ENCODE results near the gene RCL1. TPM values are rescaled to one million over a fixed set of nuclear protein-coding genes. Genes with fewer than 3 reads are reported as not detected.
A peak's percentile ranks its signal among the peaks of the same experiment; 100 is the strongest.
"Not testable (repeated sequence)": the region's sequence is repeated elsewhere in the genome, so short reads cannot be mapped to it uniquely, and the experiment has no call there.

Gene RCL1
- total RNA-seq, 1 experiment from 2014 or later: 27.0 TPM

DNA sequence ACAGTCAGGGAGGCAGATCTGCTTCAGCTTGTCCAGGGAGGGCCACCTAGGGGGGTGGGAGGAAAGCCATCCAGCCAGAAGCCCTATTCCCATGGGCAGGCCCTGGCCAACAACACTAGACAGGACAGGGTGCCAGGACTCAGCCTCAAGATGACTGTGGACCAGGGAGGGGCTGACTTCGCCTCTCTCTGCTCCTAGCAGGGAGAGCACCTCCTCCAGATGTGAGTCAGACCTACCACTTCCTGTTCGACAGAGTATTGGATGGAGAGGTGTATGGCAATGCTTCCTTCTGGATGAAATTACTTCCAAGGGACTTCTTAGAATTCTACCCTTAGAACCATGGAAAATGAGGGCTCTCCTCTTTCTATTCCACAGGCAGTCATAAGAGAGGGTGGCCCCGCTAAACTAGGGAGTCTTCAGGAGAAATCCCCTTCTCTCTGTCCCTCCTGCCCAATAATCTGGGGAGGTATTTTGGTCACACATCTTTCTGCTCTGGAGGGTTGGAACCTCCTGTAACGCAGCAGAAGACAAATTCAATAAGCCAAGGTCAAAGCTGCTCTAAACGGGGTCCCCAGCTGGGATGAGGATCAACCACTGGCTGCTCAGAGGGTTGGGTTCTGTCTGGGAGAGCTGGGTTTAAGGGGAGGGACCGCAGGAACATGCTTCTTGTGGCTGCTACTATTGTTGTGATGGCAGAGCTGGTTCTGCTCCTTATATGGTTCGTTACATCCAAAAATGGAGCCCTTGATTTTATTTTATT, 23.2 kb upstream of the RCL1 start:
- H3K27me3 ChIP-seq: no peaks in the 10 kb centered on the region
- no peaks in the 10 kb centered on the region for H3K9me3 ChIP-seq (replicated peaks)
- DNase-seq: no peak
- H3K4me3 ChIP-seq: no peak overlapping the region
- H3K27ac ChIP-seq: no peak overlapping the region
- H3K4me1 ChIP-seq: no peaks in the 10 kb centered on the region
- H3K36me3 ChIP-seq: no peaks in the 10 kb centered on the region

DNA sequence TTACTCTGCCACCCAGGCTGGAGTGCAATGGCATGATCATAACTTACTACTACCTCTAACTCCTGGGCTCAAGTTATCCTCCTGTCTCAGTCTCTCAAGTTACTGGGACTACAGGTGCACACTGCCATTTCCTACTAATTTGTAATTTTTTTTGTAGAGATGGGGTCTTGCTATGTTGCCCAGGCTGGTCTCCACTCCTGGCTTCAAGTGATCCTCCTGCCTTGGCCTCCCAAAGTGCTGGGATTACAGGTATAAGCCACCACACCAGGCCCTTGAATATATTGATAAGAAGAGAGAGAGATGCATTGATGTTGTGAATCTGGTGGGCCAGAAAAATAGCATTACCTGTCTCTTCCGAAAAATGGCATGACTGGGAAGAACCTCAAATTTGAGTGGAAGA, 21.0 kb upstream of the RCL1 start:
- no peaks in the 10 kb centered on the region for H3K9me3 ChIP-seq (replicated peaks)
- H3K4me3 ChIP-seq: no peak overlapping the region
- no peaks in the 10 kb centered on the region for H3K4me1 ChIP-seq
- H3K36me3 ChIP-seq: no peaks in the 10 kb centered on the region
- DNase-seq: no peak
- H3K27me3 ChIP-seq: no peaks in the 10 kb centered on the region
- no peak overlapping the region for H3K27ac ChIP-seq

DNA sequence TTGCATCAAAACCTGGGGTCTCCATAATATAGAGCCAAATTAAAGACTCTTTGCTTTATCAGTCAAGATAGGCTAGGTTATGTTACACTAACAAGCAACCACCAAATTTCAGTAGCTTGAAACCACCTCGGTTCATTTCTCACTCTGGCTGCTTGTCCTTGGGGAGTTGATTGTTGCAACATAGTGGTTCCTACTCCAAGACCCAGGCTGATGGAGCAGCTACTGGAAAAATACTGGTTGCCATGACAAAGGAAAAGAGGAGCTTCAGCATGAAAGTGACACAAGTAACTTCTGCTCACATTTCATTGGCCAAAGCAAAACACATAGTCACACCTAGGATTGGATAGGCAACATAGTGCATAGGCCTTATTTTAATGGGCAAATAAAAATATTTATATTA, 18.5 kb upstream of the RCL1 start:
- H3K4me1 ChIP-seq: no peaks in the 10 kb centered on the region
- no peak for DNase-seq
- no peaks in the 10 kb centered on the region for H3K36me3 ChIP-seq
- H3K27ac ChIP-seq: no peak overlapping the region
- H3K27me3 ChIP-seq: no peaks in the 10 kb centered on the region
- H3K4me3 ChIP-seq: no peak overlapping the region
- H3K9me3 ChIP-seq (replicated peaks): no peaks in the 10 kb centered on the region

DNA sequence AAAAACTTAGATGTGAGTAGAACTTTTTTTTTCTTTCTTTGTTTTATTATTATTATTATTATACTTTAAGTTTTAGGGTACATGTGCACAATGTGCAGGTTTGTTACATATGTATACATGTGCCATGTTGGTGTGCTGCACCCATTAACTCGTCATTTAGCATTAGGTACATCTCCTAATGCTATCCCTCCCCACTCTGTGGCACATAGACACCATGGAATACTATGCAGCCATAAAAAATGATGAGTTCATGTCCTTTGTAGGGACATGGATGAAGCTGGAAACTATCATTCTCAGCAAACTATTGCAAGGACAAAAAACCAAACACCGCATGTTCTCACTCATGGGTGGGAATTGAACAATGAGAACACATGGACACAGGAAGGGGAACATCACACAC, 17.8 kb upstream of the RCL1 start:
- not testable (repeated sequence) for H3K4me3 ChIP-seq; H3K9me3 ChIP-seq (replicated peaks); H3K36me3 ChIP-seq; H3K27ac ChIP-seq; H3K27me3 ChIP-seq; DNase-seq; H3K4me1 ChIP-seq

DNA sequence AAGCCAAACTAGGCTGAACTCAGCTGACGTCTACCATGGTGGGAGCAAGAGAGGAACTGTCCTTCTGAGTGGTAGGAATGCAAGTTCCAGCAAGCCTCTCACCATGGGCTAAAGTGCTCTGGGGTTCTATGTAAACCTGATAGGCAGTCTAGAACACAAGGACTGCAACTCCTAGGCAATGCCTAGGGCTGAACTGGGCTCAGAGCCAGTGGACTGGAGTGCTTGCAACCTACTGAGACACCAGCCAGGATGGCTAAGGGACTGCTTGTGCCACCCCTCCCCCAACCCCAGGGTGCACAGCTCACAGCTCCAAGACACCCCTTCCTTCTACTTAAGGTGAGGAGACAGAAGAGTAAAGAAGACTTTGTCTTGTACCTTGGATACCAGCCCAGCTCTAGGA, 12.1 kb upstream of the RCL1 start:
- Histone ChIP-seq H3K4me1 (no peaks in the 10 kb centered on the region), H3K4me3 (no peak overlapping the region), H3K27ac (no peak overlapping the region), H3K27me3 (no peaks in the 10 kb centered on the region), H3K9me3 (replicated peaks) (no peaks in the 10 kb centered on the region), H3K36me3 (no peaks in the 10 kb centered on the region)
- no peak for DNase-seq

DNA sequence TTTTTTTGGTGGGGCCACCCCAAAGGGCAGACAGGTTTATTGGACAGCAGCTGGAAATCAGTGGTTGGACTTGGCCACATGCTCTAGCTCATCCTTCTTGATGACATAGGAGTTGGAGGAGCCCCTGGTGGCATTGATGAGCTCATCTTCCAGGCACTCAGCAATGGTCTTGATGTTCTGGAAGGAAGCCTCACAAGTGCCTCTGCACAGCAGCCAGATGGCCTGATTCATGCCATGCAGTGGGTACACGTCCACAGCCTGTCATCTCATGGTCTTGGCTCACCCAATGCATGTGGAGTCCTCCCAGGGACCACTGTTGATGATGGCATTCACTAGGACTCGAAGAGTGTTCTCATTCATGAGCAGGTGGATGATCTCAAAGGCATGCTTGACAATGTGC, 11.3 kb upstream of the RCL1 start:
- no peaks in the 10 kb centered on the region for H3K4me1 ChIP-seq
- H3K9me3 ChIP-seq (replicated peaks): no peaks in the 10 kb centered on the region
- H3K36me3 ChIP-seq: no peaks in the 10 kb centered on the region
- H3K27me3 ChIP-seq: no peaks in the 10 kb centered on the region
- no peak for DNase-seq
- no peak overlapping the region for H3K4me3 ChIP-seq
- H3K27ac ChIP-seq: no peak overlapping the region

DNA sequence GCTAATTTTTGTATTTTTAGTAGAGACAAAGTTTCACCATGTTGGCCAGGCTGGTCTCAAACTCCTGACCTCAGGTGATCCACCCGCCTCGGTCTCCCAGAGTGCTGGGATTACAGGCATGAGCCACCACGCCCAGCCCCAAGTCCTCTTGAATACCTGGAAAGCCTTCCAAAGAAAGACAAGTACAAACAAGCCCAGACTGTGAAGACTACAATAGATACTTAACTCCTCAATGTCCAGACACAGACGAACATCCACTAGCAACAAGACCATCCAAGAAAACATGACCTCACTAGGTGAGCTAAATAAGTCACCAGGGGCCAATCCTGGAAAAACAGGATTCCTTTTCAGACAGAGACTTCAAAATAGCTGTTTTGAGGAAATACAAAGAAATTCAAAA, 9.6 kb upstream of the RCL1 start:
- H3K4me3 ChIP-seq; H3K36me3 ChIP-seq; H3K4me1 ChIP-seq; H3K27ac ChIP-seq; H3K27me3 ChIP-seq; DNase-seq; H3K9me3 ChIP-seq (replicated peaks): not testable (repeated sequence)

DNA sequence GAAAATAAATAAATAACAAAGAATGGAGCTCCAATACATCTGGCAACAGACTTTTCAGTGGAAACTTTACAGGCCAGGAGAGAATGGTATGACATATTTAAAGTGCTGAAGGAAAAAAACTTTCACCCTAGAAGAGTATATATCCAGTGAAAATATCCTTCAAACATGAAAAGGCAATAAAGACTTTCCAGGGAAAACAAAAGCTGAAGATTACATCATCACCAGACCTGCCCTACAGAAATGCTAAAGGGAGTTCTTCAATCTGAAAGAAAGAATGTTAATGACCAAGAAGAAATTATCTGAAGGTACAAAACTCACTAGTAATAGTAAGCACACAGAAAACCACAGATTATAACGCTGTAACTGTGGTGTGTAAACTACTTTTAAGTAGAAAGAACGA, 8.3 kb upstream of the RCL1 start:
- no peak for DNase-seq
- Histone ChIP-seq H3K27ac (no peak overlapping the region), H3K4me3 (no peak overlapping the region)

DNA sequence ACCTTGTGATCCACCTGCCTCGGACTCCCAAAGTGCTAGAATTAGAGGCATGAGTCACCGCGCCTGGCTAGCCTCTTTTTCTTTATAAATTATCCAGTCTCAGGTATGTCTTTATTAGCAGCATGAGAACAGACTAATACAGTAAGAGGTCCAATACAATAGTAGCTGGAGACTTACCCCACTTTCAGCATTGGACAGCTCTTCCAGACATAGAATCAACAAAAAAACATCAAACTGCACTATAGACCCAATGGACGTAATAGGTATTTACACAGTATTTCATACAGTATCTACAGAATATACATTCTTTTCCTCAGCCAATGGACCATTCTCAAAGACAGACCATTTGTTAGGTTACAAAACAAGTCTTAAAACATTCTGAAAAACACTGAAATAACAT, 6.1 kb upstream of the RCL1 start:
- Histone ChIP-seq H3K27ac (no peak overlapping the region), H3K4me3 (no peak overlapping the region), H3K27me3 (no peaks in the 10 kb centered on the region), H3K4me1 (no peaks in the 10 kb centered on the region), H3K36me3 (no peaks in the 10 kb centered on the region), H3K9me3 (replicated peaks) (no peaks in the 10 kb centered on the region)
- no peak for DNase-seq

More for the DNA sequence above, 8.3 kb upstream of the RCL1 start:
- Histone ChIP-seq H3K4me1 (no peaks in the 10 kb centered on the region), H3K27me3 (no peaks in the 10 kb centered on the region), H3K36me3 (no peaks in the 10 kb centered on the region), H3K9me3 (replicated peaks) (no peaks in the 10 kb centered on the region)

DNA sequence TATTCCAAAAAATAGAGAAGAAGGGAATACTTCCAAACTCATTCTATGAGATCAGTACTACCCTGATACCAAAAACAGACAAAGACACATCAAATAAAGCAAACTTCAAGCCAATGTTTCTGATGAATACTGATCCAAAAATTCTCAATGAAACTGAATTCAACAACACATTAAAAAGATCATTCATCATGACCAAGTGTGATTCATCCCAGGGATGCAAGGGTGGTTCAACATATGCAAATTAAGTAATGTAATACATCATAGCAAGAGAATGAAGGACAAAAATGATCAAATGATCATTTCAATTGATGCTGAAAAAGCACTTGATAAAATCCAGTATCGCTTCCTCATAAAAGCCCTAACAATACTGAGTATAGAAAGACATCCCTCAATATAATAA, 4.9 kb upstream of the RCL1 start:
- Histone ChIP-seq H3K9me3 (replicated peaks) (no peaks in the 10 kb centered on the region), H3K4me3 (no peak overlapping the region), H3K4me1 (no peaks in the 10 kb centered on the region), H3K27me3 (no peaks in the 10 kb centered on the region), H3K36me3 (no peaks in the 10 kb centered on the region), H3K27ac (no peak overlapping the region)
- DNase-seq: no peak

DNA sequence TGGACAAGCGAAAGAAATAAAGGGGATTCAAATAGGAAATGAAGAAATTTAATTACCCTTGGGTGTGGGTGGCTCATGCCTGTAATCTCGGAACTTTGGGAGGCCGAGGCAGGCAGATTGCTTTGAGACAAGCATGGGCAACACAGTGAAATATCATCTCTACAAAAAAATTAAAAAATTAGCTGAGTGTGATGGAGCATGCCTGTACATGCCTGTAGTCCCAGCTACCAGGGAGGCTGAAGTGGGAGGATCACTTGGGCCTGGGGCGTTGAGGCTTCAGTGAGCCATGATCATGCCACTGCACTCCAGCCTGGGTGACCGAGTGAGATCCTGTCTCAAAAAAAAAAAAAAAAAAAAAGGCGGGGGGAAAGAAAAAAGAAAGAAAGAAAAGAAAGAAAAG, 4.0 kb upstream of the RCL1 start:
- DNase-seq: no peak
- Histone ChIP-seq H3K9me3 (replicated peaks) (no peaks in the 10 kb centered on the region), H3K36me3 (no peaks in the 10 kb centered on the region), H3K27ac (no peak overlapping the region), H3K4me1 (no peaks in the 10 kb centered on the region), H3K27me3 (no peaks in the 10 kb centered on the region), H3K4me3 (no peak overlapping the region)

DNA sequence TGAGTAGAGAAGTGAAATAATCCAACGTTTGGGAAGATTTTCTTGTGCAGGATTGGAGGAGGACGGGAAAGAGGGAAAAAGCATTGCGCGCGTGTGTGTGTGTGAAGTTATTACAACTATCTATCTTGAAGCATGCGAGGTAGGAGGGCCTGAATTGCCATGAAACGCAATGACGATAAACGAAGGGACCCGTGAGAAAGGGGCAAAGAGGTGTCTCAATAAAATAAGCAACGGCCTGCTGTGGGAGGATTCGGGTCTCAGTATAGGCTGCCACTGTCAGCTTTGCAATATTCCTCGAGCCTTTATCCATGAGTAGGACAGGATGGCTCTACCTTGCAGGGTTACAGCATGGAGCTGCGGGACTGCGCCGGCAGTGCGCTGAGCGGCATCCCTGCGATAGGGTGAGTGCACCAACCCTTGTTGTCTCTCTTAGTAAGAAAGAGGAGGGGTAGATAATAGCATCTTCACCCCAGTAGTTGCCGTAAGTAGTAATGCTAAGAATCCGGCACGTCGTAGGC, 631 bp upstream of the RCL1 start:
- Histone ChIP-seq H3K4me3 (peak overlapping the region; percentile 91), H3K36me3 (no peaks in the 10 kb centered on the region), H3K9me3 (replicated peaks) (no peaks in the 10 kb centered on the region), H3K27me3 (no peaks in the 10 kb centered on the region), H3K4me1 (no peaks in the 10 kb centered on the region), H3K27ac (peak overlapping the region; percentile 39)
- peak in 1 of 2 experiments; percentile 7 for DNase-seq

DNA sequence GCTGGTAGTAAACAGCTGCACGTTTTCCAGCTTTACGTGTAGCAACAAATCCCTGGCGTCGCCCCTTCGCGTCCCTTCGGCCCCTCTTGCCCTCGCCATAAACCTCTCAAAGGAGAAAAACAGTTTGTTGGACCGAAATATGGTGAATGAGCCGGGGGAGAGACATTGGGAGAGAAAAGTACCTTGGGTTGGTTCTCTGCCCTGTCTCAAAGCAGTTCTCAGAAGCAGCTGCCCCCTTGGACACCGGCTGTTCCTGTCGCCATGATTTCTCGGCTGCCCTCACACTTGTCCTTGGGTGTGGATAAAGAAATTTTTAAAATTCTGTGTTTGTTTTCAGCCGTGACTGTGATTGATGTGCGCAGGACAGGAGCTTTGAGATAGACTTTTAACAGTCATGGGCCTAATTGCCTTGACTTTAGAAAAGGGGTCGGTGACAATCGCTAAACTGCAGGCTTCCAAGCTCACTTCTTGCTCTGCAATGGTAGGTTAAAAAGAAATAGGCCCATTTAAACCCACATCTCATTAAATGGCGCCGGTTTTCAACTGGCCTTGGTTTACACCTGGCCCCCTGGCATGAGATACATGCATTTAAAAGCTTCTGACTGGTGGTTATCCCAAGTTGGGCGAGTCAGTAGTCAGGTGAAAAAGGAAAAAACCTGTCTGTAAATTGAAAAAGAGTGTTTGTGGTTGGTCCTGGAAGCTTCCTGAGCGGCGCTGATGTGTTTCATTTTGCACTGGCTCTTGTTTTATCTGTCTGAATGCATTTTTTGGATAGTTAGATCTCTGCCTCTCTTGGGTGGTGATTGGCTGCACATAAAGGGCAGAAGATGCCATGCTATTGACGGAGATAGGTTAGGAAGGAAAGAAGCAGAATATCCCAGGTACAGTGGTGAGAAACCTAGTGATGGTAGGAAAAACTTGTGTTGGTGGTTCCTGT, 983 bp downstream of the RCL1 start:
- DNase-seq: no peak
- Histone ChIP-seq H3K36me3 (no peaks in the 10 kb centered on the region), H3K27ac (peak overlapping the region; percentile 86), H3K9me3 (replicated peaks) (no peaks in the 10 kb centered on the region), H3K4me1 (no peaks in the 10 kb centered on the region), H3K4me3 (peak overlapping the region; percentile 91), H3K27me3 (no peaks in the 10 kb centered on the region)

DNA sequence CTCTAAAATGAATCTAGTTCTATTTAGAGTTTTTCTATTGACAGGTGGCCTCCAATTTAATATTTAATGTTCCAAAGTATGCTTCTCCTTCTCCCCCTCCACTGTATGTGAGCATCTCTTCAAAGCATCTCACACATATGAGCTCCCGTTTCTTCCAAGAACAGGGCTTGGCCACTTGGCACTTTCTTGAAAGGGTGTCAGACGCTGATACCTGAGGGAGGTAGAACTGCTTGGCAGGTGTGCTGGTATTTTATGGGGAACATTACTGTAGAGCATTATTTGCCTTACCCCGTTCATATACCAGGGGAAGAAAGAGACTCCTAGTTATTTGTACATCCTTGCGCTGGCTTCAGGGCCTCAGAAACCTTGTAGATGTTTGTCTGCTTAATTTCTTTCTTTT, 1.9 kb downstream of the RCL1 start:
- no peaks in the 10 kb centered on the region for H3K9me3 ChIP-seq (replicated peaks)
- no peaks in the 10 kb centered on the region for H3K27me3 ChIP-seq
- H3K4me3 ChIP-seq: no peak overlapping the region
- no peaks in the 10 kb centered on the region for H3K36me3 ChIP-seq
- H3K4me1 ChIP-seq: no peaks in the 10 kb centered on the region
- DNase-seq: no peak
- no peak overlapping the region for H3K27ac ChIP-seq

DNA sequence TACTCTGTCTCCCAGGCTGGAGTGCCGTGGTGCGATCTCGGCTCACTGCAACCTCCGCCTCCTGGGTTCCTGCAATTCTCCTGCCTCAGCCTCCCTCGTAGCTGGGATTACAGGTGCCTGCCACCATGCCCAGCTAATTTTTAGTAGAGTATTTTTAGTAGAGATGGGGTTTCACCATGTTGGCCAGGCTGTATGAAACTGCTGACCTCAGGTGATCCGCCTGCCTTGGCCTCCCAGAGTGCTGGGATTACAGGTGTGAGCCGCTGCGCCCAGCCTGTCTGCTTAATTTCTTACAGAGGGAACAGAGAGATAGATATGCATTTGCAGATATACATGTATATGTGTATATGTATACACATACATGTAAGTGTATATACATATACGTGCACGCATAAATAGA, 2.4 kb downstream of the RCL1 start:
- H3K36me3 ChIP-seq; DNase-seq; H3K27me3 ChIP-seq; H3K9me3 ChIP-seq (replicated peaks); H3K4me3 ChIP-seq; H3K4me1 ChIP-seq; H3K27ac ChIP-seq: not testable (repeated sequence)

All from SJCRH30 (cell line).